Endothelial cell of hepatic sinusoid (primary cell): Measurements from ENCODE around the gene MSL3B.

Experiments used
- in situ Hi-C: cut with HindIII; loops from 2 replicates; pipeline ENCODE4 v1.10.0; 2017; ENCODE audit warnings: low sequenced_read_pairs

MSL3B gene

GRCh38 chr2:233853883-233854240, 14.3 kb downstream of the MSL3B start:
- in situ Hi-C loops: no loop called here

- in situ Hi-C loops: no loop called here
Observed at GRCh38 chr2:233853353-233853752, 14.8 kb downstream of the MSL3B start.

GRCh38 chr2:233852056-233852455, 16.1 kb downstream of the MSL3B start:
- in situ Hi-C loops: no loop called here

GRCh38 chr2:233851169-233851568, 17.0 kb downstream of the MSL3B start:
- in situ Hi-C loops: no loop called here

GRCh38 chr2:233850745-233851144, 17.4 kb downstream of the MSL3B start:
- in situ Hi-C loops: no loop called here

- in situ Hi-C loops: no loop called here
Observed at GRCh38 chr2:233849607-233850271, 18.4 kb downstream of the MSL3B start.

- in situ Hi-C loops: no loop called here
Observed at GRCh38 chr2:233848276-233848675, 19.9 kb downstream of the MSL3B start.

GRCh38 chr2:233847248-233847898, 20.8 kb downstream of the MSL3B start:
- in situ Hi-C loops: no loop called here

- in situ Hi-C loops: no loop called here
Observed at GRCh38 chr2:233846387-233847247, 21.6 kb downstream of the MSL3B start.

- in situ Hi-C loops: no loop called here
Observed at GRCh38 chr2:233845301-233846060, 22.7 kb downstream of the MSL3B start.

GRCh38 chr2:233844836-233845235, 23.4 kb downstream of the MSL3B start:
- in situ Hi-C loops: loop anchor here (5.0 kb wide), 1 partner anchor 73 kb away; no protein-coding TSS in a partner anchor

- in situ Hi-C loops: loop anchor here (5.0 kb wide), 1 partner anchor 72 kb away; no protein-coding TSS in a partner anchor
Observed at GRCh38 chr2:233844064-233844807, 23.9 kb downstream of the MSL3B start.

- in situ Hi-C loops: loop anchor here (5.0 kb wide), 1 partner anchor 69 kb away; no protein-coding TSS in a partner anchor
Observed at GRCh38 chr2:233841183-233841582, 27.0 kb downstream of the MSL3B start.

GRCh38 chr2:233840520-233840919, 27.7 kb downstream of the MSL3B start:
- in situ Hi-C loops: loop anchor here (5.0 kb wide), 1 partner anchor 68 kb away; no protein-coding TSS in a partner anchor

GRCh38 chr2:233839447-233839820, 28.8 kb downstream of the MSL3B start:
- in situ Hi-C loops: no loop called here

GRCh38 chr2:233838726-233839446, 29.3 kb downstream of the MSL3B start:
- in situ Hi-C loops: no loop called here

GRCh38 chr2:233838251-233838650, 29.9 kb downstream of the MSL3B start:
- in situ Hi-C loops: no loop called here

GRCh38 chr2:233837694-233838229, 30.4 kb downstream of the MSL3B start:
- in situ Hi-C loops: no loop called here

GRCh38 chr2:233836359-233836758, 31.8 kb downstream of the MSL3B start:
- in situ Hi-C loops: no loop called here
